Measurements from ENCODE around the gene LRFN4. TPM values are rescaled to one million over a fixed set of nuclear protein-coding genes. Genes with fewer than 3 reads are reported as not detected.

Gene LRFN4
- total RNA-seq, 4 donors from 2014 or later = 6.7 to 13.5 (median 7.2) TPM

- peaks cover 9 to 43% (median 20%) of the 10 kb centered on the region in 3 donors for H3K4me1 ChIP-seq
- DNase-seq = no peak
- H3K9me3 ChIP-seq = no peaks in the 10 kb centered on the region
- peaks cover 0 to 31% (median 0%) of the 10 kb centered on the region in 3 donors for H3K36me3 ChIP-seq
- no peak overlapping the region for H3K4me3 ChIP-seq
- H3K27me3 ChIP-seq = no peaks in the 10 kb centered on the region
- H3K27ac ChIP-seq = no peak overlapping the region
- intact Hi-C loops (cut with DNase I) = no loop called here
- WGBS, 2 donors = 100% methylated on average over 10 of the region's 15 CpGs; no CpG with 5 or more reads in 1 of the 2 donors
- TF ChIP-seq POLR2A (IDR thresholded peaks at IDR 0.05) (no peak), CTCF (IDR thresholded peaks at IDR 0.05) (no peak)
These were observed 2.1 kb upstream of the LRFN4 start for GRCh38 chr11:66854729-66855211.

GRCh38 chr11:66855574-66856495, 1.0 kb upstream of the LRFN4 start:
- 5 to 29% methylated on average over 3 to 13 of the region's 51 CpGs for WGBS, 2 donors

GRCh38 chr11:66857234-66857926, 516 bp downstream of the LRFN4 start:
- intact Hi-C loops (cut with DNase I) = no loop called here
- H3K9me3 ChIP-seq = no peaks in the 10 kb centered on the region
- 7 to 85% methylated on average over 3 to 15 of the region's 47 CpGs for WGBS, 2 donors
- peaks cover 0 to 42% (median 0%) of the 10 kb centered on the region in 3 donors for H3K36me3 ChIP-seq
- TF ChIP-seq CTCF (IDR thresholded peaks at IDR 0.05) = no peak
- no peak for TF ChIP-seq POLR2A (IDR thresholded peaks at IDR 0.05)
- H3K27me3 ChIP-seq = no peaks in the 10 kb centered on the region
- H3K4me1 ChIP-seq = peaks cover 9 to 45% (median 20%) of the 10 kb centered on the region in 3 donors
- peak overlapping the region; percentile 48 to 94 (median 88) for H3K27ac ChIP-seq
- H3K4me3 ChIP-seq = peak overlapping the region; percentile 54 to 86 (median 60)
- no peak for DNase-seq

More at GRCh38 chr11:66855574-66856495, 1.0 kb upstream of the LRFN4 start:
- H3K4me1 ChIP-seq = peaks cover 9 to 45% (median 20%) of the 10 kb centered on the region in 3 donors
- H3K4me3 ChIP-seq = peak overlapping the region; percentile 54 to 86 (median 60)
- TF ChIP-seq CTCF (IDR thresholded peaks at IDR 0.05) (peak in 2 of 6 experiments; percentile 4 to 18), POLR2A (IDR thresholded peaks at IDR 0.05) (peak in 2 of 4 donors; percentile 64 to 68)
- peak; percentile 55 for DNase-seq
- no peaks in the 10 kb centered on the region for H3K9me3 ChIP-seq
- intact Hi-C loops (cut with DNase I) = no loop called here
- peaks cover 0 to 32% (median 0%) of the 10 kb centered on the region in 3 donors for H3K36me3 ChIP-seq
- no peaks in the 10 kb centered on the region for H3K27me3 ChIP-seq
- peak overlapping the region; percentile 86 to 94 (median 88) for H3K27ac ChIP-seq

- Histone ChIP-seq H3K4me3 (peak overlapping the region in 1 of 4 donors; percentile 86), H3K4me1 (peaks cover 9 to 45% (median 20%) of the 10 kb centered on the region in 3 donors), H3K27ac (peak overlapping the region in 1 of 4 donors; percentile 94), H3K9me3 (no peaks in the 10 kb centered on the region), H3K27me3 (no peaks in the 10 kb centered on the region), H3K36me3 (peaks cover 0 to 47% (median 0%) of the 10 kb centered on the region in 3 donors)
- intact Hi-C loops (cut with DNase I) = no loop called here
- no peak for DNase-seq
- 90 to 97% methylated on average over 4 to 7 of the region's 19 CpGs for WGBS, 2 donors
- TF ChIP-seq POLR2A (IDR thresholded peaks at IDR 0.05) (no peak), CTCF (IDR thresholded peaks at IDR 0.05) (no peak)
These were observed 992 bp downstream of the LRFN4 start for GRCh38 chr11:66857927-66858185.
